IPS-11a (cell line): ENCODE data around the gene ANGEL2.
"Not testable (repeated sequence)": the region's sequence is repeated elsewhere in the genome, so short reads cannot be mapped to it uniquely, and the experiment has no call there.

ENCODE experiments used
- H3K4me3 ChIP-seq: one replicate; pipeline ENCODE4 v1.5.1; 2013; ENCODE audit warnings: low read depth, low read length, control low read depth

ANGEL2 gene

GRCh38 chr1:213015099-213016050 is at the start of gene ANGEL2:
TSS of gene ANGEL2 (minus strand) at chr1:213015867. CDS start at chr1:213015671, 196 bp downstream.
- peak within 1 kb of the TSS; percentile 70 for H3K4me3 ChIP-seq

- H3K4me3 ChIP-seq = no peak overlapping the region
Observed at GRCh38 chr1:213061263-213061662, 45.6 kb upstream of the ANGEL2 start.

- no peak overlapping the region for H3K4me3 ChIP-seq
Observed at GRCh38 chr1:213060836-213061235, 45.2 kb upstream of the ANGEL2 start.

- H3K4me3 ChIP-seq = no peak overlapping the region
Observed at GRCh38 chr1:213057264-213058059, 41.8 kb upstream of the ANGEL2 start.

- no peak overlapping the region for H3K4me3 ChIP-seq
Observed at GRCh38 chr1:213055767-213056166, 40.1 kb upstream of the ANGEL2 start.

GRCh38 chr1:213054733-213055591 is 39.3 kb upstream of the ANGEL2 start:
- H3K4me3 ChIP-seq = no peak overlapping the region

GRCh38 chr1:213054142-213054541 is 38.5 kb upstream of the ANGEL2 start:
- H3K4me3 ChIP-seq = no peak overlapping the region

- no peak overlapping the region for H3K4me3 ChIP-seq
Observed at GRCh38 chr1:213053455-213053854, 37.8 kb upstream of the ANGEL2 start.

- H3K4me3 ChIP-seq = peak overlapping the region; percentile 88
Observed at GRCh38 chr1:213051881-213052202, 36.2 kb upstream of the ANGEL2 start.

GRCh38 chr1:213051127-213051880 is 35.6 kb upstream of the ANGEL2 start, which contains the start of gene RPS6KC1:
TSS of gene RPS6KC1 (plus strand) at chr1:213051241. CDS start at chr1:213051405, 164 bp downstream.
- peak within 1 kb of the TSS; percentile 88 for H3K4me3 ChIP-seq

GRCh38 chr1:213050745-213051126 is 35.1 kb upstream of the ANGEL2 start:
- peak overlapping the region; percentile 88 for H3K4me3 ChIP-seq

GRCh38 chr1:213049232-213049631 is 33.6 kb upstream of the ANGEL2 start:
- no peak overlapping the region for H3K4me3 ChIP-seq

- not testable (repeated sequence) for H3K4me3 ChIP-seq
Observed at GRCh38 chr1:213045321-213046226, 29.9 kb upstream of the ANGEL2 start.

- H3K4me3 ChIP-seq = no peak overlapping the region
Observed at GRCh38 chr1:213041443-213041842, 25.8 kb upstream of the ANGEL2 start.

GRCh38 chr1:213035573-213035972 is 19.9 kb upstream of the ANGEL2 start:
- no peak overlapping the region for H3K4me3 ChIP-seq

- no peak overlapping the region for H3K4me3 ChIP-seq
Observed at GRCh38 chr1:213034713-213035112, 19.0 kb upstream of the ANGEL2 start.

GRCh38 chr1:213032651-213033050 is 17.0 kb upstream of the ANGEL2 start:
- H3K4me3 ChIP-seq = no peak overlapping the region

GRCh38 chr1:213027024-213027423 is 11.4 kb upstream of the ANGEL2 start:
- not testable (repeated sequence) for H3K4me3 ChIP-seq

- no peak overlapping the region for H3K4me3 ChIP-seq
Observed at GRCh38 chr1:213020016-213020415, 4.3 kb upstream of the ANGEL2 start.
